ENCODE measurements around the gene MRM2.

The MRM2 gene

GRCh38 chr7:2222516-2222915 is 19.5 kb downstream of the MRM2 start:
- TF ChIP-seq, protein P1, sequence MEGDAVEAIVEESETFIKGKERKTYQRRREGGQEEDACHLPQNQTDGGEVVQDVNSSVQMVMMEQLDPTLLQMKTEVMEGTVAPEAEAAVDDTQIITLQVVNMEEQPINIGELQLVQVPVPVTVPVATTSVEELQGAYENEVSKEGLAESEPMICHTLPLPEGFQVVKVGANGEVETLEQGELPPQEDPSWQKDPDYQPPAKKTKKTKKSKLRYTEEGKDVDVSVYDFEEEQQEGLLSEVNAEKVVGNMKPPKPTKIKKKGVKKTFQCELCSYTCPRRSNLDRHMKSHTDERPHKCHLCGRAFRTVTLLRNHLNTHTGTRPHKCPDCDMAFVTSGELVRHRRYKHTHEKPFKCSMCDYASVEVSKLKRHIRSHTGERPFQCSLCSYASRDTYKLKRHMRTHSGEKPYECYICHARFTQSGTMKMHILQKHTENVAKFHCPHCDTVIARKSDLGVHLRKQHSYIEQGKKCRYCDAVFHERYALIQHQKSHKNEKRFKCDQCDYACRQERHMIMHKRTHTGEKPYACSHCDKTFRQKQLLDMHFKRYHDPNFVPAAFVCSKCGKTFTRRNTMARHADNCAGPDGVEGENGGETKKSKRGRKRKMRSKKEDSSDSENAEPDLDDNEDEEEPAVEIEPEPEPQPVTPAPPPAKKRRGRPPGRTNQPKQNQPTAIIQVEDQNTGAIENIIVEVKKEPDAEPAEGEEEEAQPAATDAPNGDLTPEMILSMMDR (conservative IDR thresholded peaks at IDR 0.05; ENCODE audit: low read length), result no peak
- no peak for DNase-seq (ENCODE audit: low read depth)

DNA sequence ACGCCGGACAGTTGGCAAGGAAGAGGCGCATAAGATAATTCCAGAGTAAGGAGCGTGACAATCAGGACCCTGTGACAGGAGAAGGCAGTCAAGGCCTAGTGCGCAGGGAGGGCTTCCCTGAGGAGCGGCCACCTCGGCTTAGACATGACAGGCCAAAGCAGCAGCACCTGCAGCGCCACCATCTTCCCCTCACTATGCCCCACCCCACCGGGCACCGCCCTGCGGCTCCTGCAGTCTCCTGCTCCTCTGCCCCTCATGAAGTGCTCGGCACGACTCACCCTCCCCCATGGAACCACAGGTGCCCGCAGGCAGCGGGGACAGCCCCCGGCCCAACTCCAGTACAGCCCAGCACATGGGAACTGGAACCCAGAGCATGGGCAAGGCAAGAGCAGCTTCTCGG is 21.1 kb downstream of the MRM2 start:
- TF ChIP-seq, protein P1 (conservative IDR thresholded peaks at IDR 0.05; ENCODE audit: low read length), result no peak
- DNase-seq (ENCODE audit: low read depth), result no peak
- H3K4me3 ChIP-seq (ENCODE audit: low read length), result no peak overlapping the region

More at GRCh38 chr7:2222516-2222915, 19.5 kb downstream of the MRM2 start:
- H3K4me3 ChIP-seq (ENCODE audit: low read length), result no peak overlapping the region

DNA sequence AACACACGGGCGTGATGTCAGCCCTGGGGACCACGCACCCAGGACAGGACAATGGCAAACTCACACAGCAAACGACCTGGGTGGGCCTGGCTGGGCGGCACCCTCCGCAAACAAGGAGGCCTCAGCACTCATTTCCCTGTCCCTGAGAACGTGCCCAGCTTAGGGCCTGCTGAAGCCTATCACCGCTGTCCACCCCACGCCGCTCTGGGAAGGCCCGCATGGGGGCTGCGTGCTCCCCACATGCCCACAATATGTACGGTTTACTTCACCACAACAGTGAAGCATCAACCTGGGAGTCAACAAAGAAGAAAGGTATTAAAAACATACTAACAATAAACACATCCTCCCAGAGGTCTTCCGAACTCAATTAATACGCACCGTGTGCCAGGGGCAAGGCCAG is 21.5 kb downstream of the MRM2 start:
- TF ChIP-seq, protein P1 (conservative IDR thresholded peaks at IDR 0.05; ENCODE audit: low read length), result no peak
- H3K4me3 ChIP-seq (ENCODE audit: low read length), result no peak overlapping the region
- no peak for DNase-seq (ENCODE audit: low read depth)

DNA sequence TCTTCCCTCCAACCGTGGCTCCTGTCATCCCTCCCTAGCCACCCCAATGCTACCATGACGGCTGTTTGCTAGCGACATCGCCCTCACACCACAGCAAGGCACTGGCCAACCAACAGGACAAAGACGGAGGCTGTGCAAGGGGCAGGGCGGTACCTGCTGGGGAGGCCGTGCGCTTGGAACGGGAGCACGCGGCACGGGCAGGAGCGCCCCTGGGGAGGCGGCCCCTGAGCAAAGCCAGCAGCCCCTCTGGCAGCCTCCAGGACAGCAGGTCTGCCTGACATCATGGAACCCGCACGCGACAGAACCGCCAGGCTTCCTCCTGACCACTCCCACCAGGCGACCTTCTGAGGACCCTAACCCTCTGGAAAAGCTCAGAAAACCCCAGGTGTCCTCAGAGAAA is 22.0 kb downstream of the MRM2 start:
- DNase-seq (ENCODE audit: low read depth), result no peak
- TF ChIP-seq, protein P1 (conservative IDR thresholded peaks at IDR 0.05; ENCODE audit: low read length), result no peak
- no peak overlapping the region for H3K4me3 ChIP-seq (ENCODE audit: low read length)

DNA sequence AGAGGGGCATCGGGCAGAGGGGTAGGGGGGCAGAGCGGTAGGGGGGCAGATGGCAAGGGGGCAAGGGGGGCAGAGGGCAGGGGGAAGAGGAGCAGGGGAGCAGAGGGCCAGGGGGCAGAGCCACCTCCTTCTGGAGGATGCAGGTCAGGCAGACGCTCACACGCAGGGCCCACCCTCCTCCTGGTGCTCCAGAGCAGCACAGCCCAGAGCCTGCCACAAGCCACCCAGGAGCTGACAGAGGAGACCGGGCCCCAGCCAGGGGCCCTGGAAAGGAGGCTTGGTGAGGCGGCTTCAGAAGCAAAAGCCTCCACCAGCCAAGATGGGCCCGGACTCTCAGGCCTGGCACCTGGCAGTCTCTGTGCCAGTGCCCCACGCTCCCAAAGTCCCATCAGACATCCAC is 22.4 kb downstream of the MRM2 start:
- DNase-seq (ENCODE audit: low read depth), result no peak
- TF ChIP-seq, protein P1 (conservative IDR thresholded peaks at IDR 0.05; ENCODE audit: low read length), result no peak
- no peak overlapping the region for H3K4me3 ChIP-seq (ENCODE audit: low read length)

DNA sequence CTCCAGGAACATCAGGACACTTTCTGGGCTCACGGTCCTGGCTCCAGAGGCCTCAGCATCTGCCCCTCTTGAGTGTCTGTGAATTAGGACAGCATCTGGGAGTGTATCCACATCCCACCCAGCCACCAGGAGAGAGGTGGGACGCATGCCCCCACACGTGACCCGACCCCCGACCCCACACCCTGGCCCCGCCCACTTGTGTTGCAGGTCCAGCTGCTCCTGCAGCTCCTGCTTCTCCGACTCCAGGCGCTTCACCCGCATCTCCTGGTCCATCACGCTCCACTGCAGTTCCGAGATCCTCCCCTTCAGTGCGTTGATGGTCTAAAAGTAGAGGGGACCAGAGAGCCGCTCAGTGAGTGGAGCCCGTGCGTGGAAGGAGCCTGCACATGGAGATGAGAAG is 22.9 kb downstream of the MRM2 start:
- TF ChIP-seq, protein P1 (conservative IDR thresholded peaks at IDR 0.05; ENCODE audit: low read length), result no peak
- no peak for DNase-seq (ENCODE audit: low read depth)
- no peak overlapping the region for H3K4me3 ChIP-seq (ENCODE audit: low read length)

DNA sequence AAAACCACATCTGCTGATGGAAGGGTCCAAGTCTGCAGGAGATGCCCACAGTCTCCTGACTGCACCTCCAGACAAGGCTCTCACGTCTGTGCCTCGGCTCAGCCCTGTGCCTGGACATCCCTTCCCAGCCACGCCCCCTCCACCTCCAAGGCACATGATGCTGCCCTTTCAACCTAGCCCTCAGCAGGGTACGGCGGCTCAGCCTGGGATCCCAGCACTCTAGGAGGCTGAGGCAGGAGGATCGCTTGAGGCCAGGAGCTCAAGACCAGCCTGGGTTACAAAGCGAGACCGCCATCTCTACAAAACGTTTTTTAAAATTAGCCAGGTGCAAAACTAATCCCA is 23.6 kb downstream of the MRM2 start:
- TF ChIP-seq, protein P1 (conservative IDR thresholded peaks at IDR 0.05; ENCODE audit: low read length), result no peak
- no peak for DNase-seq (ENCODE audit: low read depth)
- H3K4me3 ChIP-seq (ENCODE audit: low read length), result no peak overlapping the region
